RWPE2 (cell line): ENCODE measurements around the gene DNAJA4.
A peak's percentile ranks its signal among the peaks of the same experiment; 100 is the strongest.

Experiments used
- ATAC-seq: fragments of 200-7000 bp; cut with Tn5 transposase; 3 replicates; pipeline ENCODE4 v1.9.1; 2021; ENCODE audit warnings: low read depth
- DNase-seq: peaks from one replicate; pipeline ENCODE4 v3.0.0-alpha.2; 2020; ENCODE audit warnings: low spot score
- H3K27ac ChIP-seq: fragments of 450-650 bp; 2 replicates; pipeline ENCODE4 v1.5.1; 2017; ENCODE audit warnings: mild to moderate bottlenecking; ENCODE audit not compliant: poor library complexity, severe bottlenecking
- H3K27me3 ChIP-seq: fragments of 250-450 bp; sonication (Bioruptor Pico); 2 replicates; pipeline ENCODE4 v1.5.1; 2021; ENCODE audit warnings: mild to moderate bottlenecking, moderate library complexity; ENCODE audit not compliant: insufficient read depth, poor library complexity, severe bottlenecking
- H3K36me3 ChIP-seq: fragments of 250-450 bp; sonication (Bioruptor Pico); 2 replicates; pipeline ENCODE4 v1.5.1; 2020; ENCODE audit warnings: low read depth, mild to moderate bottlenecking, moderate library complexity
- H3K4me1 ChIP-seq: fragments of 250-450 bp; sonication (Bioruptor Pico); 2 replicates; pipeline ENCODE4 v1.5.1; 2021; ENCODE audit warnings: mild to moderate bottlenecking, moderate library complexity; ENCODE audit not compliant: insufficient read depth, poor library complexity, severe bottlenecking
- H3K4me3 ChIP-seq: fragments of 250-450 bp; sonication (Bioruptor Pico); 2 replicates; pipeline ENCODE4 v1.5.1; 2021; ENCODE audit warnings: mild to moderate bottlenecking, moderate library complexity; ENCODE audit not compliant: severe bottlenecking
- H3K9me3 ChIP-seq: fragments of 250-450 bp; sonication (Bioruptor Pico); 2 replicates; pipeline ENCODE4 v1.5.1; 2021; ENCODE audit warnings: mild to moderate bottlenecking, moderate library complexity; ENCODE audit not compliant: severe bottlenecking
- CTCF ChIP-seq: fragments of 450-650 bp; IDR thresholded peaks from one replicate; pipeline ENCODE4 v1.5.1; 2017; ENCODE audit warnings: mild to moderate bottlenecking, moderate library complexity; ENCODE audit not compliant: poor library complexity, severe bottlenecking

Gene DNAJA4

GRCh38 chr15:78291698-78292097 lies 27.3 kb downstream of the DNAJA4 start:
- H3K4me3 ChIP-seq, result no peak overlapping the region
- no peak for TF ChIP-seq CTCF
- H3K36me3 ChIP-seq, result peaks cover 92% of the 10 kb centered on the region
- H3K9me3 ChIP-seq, result no peaks in the 10 kb centered on the region
- ATAC-seq (peak; percentile 23; the same call in 1 of the 3 replicates), DNase-seq (no peak)
- H3K4me1 ChIP-seq, result no peaks in the 10 kb centered on the region
- no peak overlapping the region for H3K27ac ChIP-seq
- H3K27me3 ChIP-seq, result no peaks in the 10 kb centered on the region

DNA sequence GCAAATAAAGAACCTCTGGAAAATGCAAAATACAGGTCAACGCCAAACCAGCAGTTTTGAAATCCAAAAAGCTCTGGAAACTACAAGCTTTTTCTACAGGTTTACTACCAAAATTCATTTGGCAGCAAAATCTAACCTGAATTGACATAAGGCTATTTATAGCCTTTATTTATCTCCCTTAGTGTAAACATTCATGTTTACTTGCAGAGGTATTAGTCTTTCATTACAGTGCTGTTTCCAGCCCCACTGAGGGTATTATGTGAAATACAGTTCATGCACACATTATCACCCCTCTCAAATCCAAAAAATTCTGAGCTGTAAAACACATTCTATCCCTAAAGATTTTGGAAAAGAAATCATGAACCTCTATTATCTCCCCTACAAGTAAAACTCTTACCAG lies 27.9 kb downstream of the DNAJA4 start:
- Histone ChIP-seq H3K9me3 (no peaks in the 10 kb centered on the region), H3K4me3 (no peak overlapping the region), H3K27ac (no peak overlapping the region), H3K27me3 (no peaks in the 10 kb centered on the region), H3K4me1 (no peaks in the 10 kb centered on the region), H3K36me3 (peaks cover 92% of the 10 kb centered on the region)
- TF ChIP-seq CTCF, result no peak
- DNase-seq, result no peak
- ATAC-seq, result no peak

- peak; percentile 95 for ATAC-seq
- peak within 1 kb of the TSS; percentile 27 for H3K27ac ChIP-seq
- H3K9me3 ChIP-seq, result no peaks in the 10 kb centered on the region
- H3K36me3 ChIP-seq, result peaks cover 25% of the 10 kb centered on the region
- peak; percentile 96 for DNase-seq
- H3K4me3 ChIP-seq, result peak within 1 kb of the TSS; percentile 89
- no peaks in the 10 kb centered on the region for H3K27me3 ChIP-seq
- H3K4me1 ChIP-seq, result peaks cover 26% of the 10 kb centered on the region
- TF ChIP-seq CTCF, result peak; percentile 13
Measured at GRCh38 chr15:78299101-78299930, 35.0 kb downstream of the DNAJA4 start, which contains the start of gene SKIC8. Gene SKIC8, minus strand, starts transcription at chr15:78299609. Its CDS starts 3,923 bp downstream, at chr15:78295686.

DNA sequence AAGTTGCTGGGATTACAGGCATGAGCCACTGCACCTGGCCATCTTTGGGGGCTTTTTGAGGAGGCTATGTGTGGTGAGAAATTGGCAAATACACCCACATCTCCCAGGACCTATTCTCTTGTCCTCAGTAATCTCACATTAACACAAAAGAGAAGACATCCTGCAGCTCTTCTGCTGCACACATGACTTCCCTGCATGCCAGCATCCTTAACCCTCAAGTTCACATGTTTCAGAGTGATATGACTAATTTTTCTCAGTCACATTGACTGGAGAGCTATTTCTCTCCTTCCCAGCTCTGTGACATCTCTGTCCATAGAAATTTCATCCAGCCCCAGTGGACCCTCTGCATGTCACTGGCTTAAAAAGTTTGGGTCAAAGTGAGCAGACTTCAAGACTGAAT lies 37.0 kb downstream of the DNAJA4 start:
- Histone ChIP-seq H3K27me3 (no peaks in the 10 kb centered on the region), H3K36me3 (peaks cover 11% of the 10 kb centered on the region), H3K27ac (no peak overlapping the region), H3K4me1 (peaks cover 33% of the 10 kb centered on the region), H3K9me3 (no peaks in the 10 kb centered on the region), H3K4me3 (no peak overlapping the region)
- peak; percentile 2 for DNase-seq
- ATAC-seq, result no peak
- no peak for TF ChIP-seq CTCF

- peaks cover 7% of the 10 kb centered on the region for H3K36me3 ChIP-seq
- H3K9me3 ChIP-seq, result no peaks in the 10 kb centered on the region
- H3K4me1 ChIP-seq, result peaks cover 35% of the 10 kb centered on the region
- H3K4me3 ChIP-seq, result no peak overlapping the region
- no peaks in the 10 kb centered on the region for H3K27me3 ChIP-seq
- peak overlapping the region; percentile 37 for H3K27ac ChIP-seq
- DNase-seq, result peak; percentile 8
- no peak for ATAC-seq
- no peak for TF ChIP-seq CTCF
Measured at GRCh38 chr15:78301828-78302227, 37.5 kb downstream of the DNAJA4 start.
